ENCODE measurements around the gene PTGDS.

PTGDS gene

DNA sequence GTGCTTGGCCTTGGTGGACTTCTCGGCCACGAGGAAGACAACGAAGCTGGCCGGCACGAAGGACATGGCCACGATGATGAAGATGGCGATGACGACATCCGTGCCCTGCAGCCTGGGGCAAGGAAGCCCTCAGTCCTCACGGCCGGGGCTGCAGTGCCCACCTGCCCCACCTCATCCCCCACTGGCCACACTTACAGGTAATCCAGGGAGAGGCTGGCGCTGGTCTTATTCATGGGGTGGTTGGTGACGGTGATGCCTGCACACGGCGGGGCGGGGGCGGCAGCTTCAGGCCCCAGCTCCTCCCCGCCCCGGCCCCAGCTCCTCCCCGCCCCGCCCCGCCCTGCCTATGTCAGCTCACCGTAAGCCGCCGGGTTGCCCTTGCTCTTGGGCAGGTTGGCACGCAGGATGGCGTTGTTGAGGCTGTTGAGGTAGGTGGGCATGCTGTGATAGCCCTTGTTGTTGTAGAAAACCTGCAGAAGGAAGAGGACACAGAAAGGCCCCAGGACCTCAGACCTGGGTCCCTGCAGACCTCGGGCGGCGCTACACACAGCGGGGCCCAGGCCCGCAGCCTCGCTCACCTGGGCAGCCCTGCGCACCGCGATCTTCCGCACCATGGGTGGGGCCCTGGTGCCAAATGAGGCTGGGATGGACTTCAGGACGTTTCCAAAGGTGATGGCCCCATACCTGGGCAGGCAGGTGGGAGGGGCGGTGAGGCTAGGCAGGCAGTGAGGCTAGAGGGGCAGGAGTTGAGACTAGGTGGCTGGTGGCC is 34.8 kb downstream of the PTGDS start:
- peaks cover 19% of the 10 kb centered on the region for H3K36me3 ChIP-seq (replicated peaks)
- no peaks in the 10 kb centered on the region for H3K27me3 ChIP-seq (ENCODE audit: low read depth)
- no peaks in the 10 kb centered on the region for H3K4me1 ChIP-seq
- DNase-seq (ENCODE audit: low spot score in 2 of 2): no peak
- in situ Hi-C loops (cut with MboI; ENCODE audit: low sequenced_read_pairs): no loop called here
- no peaks in the 10 kb centered on the region for H3K9me3 ChIP-seq
- no peak overlapping the region for H3K4me3 ChIP-seq

DNA sequence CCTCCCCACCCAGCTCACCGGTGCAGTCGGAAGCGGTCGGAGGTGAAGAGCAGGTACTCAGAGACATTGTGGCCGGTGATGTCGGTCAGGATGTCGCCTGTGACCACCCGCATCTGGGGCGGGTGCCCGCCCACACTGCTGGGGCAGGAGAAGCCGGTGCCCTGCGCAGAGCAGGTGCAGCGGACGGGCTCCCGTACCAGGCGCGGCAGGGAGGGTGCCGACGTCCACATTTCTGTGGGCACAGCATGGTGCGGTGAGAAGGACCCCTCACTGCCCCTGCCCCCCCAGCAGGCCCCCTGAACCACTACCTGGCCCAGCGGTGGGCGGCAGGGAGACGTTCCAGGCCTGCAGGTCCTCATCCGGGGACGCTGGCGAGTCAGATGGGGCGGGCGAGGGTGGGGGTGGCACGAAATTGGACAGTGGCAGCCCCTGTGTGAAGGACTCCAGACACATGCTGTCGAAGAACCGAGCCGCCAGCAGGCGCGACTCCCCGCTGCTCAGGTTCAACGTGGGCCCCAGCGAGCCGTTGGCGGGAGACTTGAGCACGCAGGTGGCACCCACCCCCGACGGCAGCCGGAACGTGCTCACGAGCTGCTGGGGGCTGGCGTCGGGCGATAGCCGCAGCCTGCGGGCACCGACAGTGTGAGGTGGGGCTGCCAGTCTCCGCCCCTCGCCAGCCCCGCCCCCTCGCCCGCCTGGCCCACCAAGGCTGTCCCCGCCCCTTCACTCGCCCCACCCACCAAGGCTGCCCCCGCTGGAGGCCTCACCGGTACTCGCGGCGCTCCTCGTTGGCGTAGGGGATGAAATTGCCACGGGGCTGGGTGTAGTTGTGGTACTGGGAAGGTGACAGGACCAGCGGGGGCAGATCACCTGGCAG is 35.6 kb downstream of the PTGDS start:
- Histone ChIP-seq H3K9me3 (no peaks in the 10 kb centered on the region), H3K27me3 (ENCODE audit: low read depth) (no peaks in the 10 kb centered on the region), H3K36me3 (replicated peaks) (peaks cover 21% of the 10 kb centered on the region), H3K4me1 (no peaks in the 10 kb centered on the region), H3K4me3 (no peak overlapping the region)
- no peak for DNase-seq (ENCODE audit: low spot score in 2 of 2)
- in situ Hi-C loops (cut with MboI; ENCODE audit: low sequenced_read_pairs): no loop called here

DNA sequence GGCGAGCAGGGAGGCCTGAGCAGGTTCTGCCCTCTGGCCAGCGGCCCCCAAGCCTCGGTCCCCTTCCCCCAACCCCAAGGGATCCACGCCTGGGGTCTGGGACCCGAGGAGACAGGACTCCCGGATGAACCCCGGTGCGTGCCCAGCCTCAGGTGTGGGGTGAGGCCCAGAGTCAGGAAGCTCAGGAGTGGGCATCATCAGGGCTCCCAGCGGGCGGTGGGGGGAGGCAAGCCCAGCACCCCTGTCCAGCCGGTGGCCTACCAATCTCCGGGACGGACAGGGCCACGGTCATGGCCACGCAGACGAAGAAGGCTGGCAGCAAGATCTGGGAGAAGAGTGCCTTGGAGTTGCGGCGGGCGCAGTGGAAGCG is 36.3 kb downstream of the PTGDS start:
- no peak overlapping the region for H3K4me3 ChIP-seq
- peaks cover 21% of the 10 kb centered on the region for H3K36me3 ChIP-seq (replicated peaks)
- H3K27me3 ChIP-seq (ENCODE audit: low read depth): no peaks in the 10 kb centered on the region
- in situ Hi-C loops (cut with MboI; ENCODE audit: low sequenced_read_pairs): no loop called here
- no peaks in the 10 kb centered on the region for H3K4me1 ChIP-seq
- H3K9me3 ChIP-seq: no peaks in the 10 kb centered on the region
- DNase-seq (ENCODE audit: low spot score in 2 of 2): no peak

DNA sequence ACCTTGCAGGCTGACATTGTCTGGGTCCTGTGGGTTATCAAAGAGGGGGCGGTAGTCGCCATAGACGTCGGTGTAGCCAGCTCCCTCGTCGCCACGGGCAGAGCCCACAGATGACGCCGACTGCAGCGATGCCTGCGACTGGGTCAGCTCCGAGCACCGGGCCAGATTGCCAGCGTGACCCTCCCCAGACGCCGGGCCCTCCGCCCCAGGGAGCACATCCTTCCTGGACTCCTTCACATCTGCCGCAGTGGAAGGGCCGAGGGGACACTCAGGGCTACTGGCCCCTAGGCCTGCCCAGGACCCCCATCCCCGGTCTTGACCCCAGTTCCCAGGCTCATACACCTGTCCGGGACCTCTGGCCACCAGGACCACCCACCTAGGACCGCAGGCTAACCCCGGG is 36.9 kb downstream of the PTGDS start:
- no peak for DNase-seq (ENCODE audit: low spot score in 2 of 2)
- Histone ChIP-seq H3K36me3 (replicated peaks) (peaks cover 21% of the 10 kb centered on the region), H3K4me1 (no peaks in the 10 kb centered on the region), H3K27me3 (ENCODE audit: low read depth) (no peaks in the 10 kb centered on the region), H3K9me3 (no peaks in the 10 kb centered on the region), H3K4me3 (no peak overlapping the region)
- in situ Hi-C loops (cut with MboI; ENCODE audit: low sequenced_read_pairs): no loop called here

DNA sequence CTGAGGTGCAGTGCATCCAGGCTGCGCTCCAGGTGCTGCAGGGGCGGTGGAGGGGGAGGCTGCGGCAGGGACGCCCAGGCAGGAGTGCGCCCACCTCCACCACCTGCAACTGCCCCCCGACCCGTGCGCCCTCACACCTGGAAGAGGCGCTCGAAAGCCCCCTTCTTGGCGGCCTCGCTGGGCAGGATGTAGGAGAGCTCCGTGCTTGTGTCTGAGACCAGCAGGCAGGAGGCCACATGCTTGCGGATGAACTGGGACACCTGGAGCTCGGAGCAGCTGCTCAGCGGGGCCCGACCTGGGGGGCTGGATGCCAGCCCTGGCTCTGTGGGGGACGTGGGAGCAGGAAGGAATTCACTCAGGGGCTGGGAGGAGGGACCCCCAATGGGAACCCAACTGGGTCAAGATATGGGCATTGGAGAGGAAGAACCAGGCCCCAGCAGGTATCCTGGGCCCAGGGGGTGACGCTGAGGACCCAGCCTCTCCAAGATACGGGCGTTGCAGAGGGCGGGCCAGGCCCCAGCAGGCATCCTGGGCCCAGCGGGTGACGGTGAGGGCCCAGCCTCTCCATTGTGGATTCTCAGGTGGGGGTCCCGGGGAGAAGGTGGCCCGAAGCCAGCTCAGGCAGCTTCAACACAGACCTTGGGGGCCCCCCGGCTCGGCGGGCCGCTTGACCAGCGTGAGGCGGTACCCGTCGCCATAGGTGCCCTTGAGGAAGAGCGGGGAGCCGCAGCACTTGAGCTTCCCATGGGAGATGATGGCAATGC is 37.7 kb downstream of the PTGDS start:
- H3K36me3 ChIP-seq (replicated peaks): peaks cover 21% of the 10 kb centered on the region
- in situ Hi-C loops (cut with MboI; ENCODE audit: low sequenced_read_pairs): no loop called here
- no peaks in the 10 kb centered on the region for H3K4me1 ChIP-seq
- DNase-seq (ENCODE audit: low spot score in 2 of 2): no peak
- no peaks in the 10 kb centered on the region for H3K27me3 ChIP-seq (ENCODE audit: low read depth)
- H3K4me3 ChIP-seq: no peak overlapping the region
- no peaks in the 10 kb centered on the region for H3K9me3 ChIP-seq

DNA sequence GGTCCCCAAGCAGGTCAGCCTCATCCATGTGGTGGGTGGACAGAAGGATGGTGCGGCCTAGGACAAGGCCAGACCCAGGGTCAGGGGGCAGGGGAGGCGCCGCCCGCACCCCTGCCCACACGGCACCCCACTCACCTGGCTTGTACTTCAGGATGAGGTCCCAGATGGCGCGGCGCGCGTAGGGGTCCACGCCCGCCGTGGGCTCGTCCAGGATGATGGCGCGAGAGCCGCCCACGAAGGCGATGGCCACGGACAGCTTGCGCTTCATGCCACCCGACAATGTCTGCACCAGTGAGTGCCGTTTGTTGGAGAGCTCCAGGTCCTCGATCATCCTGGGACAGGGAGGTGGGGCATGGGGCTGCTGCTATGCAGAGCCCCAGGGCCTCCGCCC is 38.2 kb downstream of the PTGDS start:
- in situ Hi-C loops (cut with MboI; ENCODE audit: low sequenced_read_pairs): no loop called here
- H3K4me3 ChIP-seq: no peak overlapping the region
- no peaks in the 10 kb centered on the region for H3K27me3 ChIP-seq (ENCODE audit: low read depth)
- no peak for DNase-seq (ENCODE audit: low spot score in 2 of 2)
- peaks cover 21% of the 10 kb centered on the region for H3K36me3 ChIP-seq (replicated peaks)
- H3K9me3 ChIP-seq: no peaks in the 10 kb centered on the region
- H3K4me1 ChIP-seq: no peaks in the 10 kb centered on the region

DNA sequence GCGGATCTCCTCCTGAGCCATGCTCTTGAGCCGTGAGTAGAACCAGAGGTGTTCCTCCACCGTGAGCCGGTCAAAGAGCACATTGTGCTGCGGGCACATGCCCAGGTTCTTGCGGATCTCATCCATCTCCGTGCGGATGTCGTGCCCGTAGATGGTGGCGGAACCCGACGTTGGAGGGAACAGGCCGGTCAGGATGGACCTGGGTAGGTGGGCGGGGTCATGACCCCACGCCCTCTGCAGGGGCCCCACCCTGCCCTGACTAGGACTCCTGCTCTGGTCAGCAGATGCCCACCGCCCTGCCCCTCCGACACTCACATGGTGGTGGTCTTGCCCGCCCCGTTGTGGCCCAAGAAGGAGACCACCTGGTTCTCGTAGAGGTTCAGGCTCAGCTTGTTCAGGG is 38.7 kb downstream of the PTGDS start:
- DNase-seq (ENCODE audit: low spot score in 2 of 2): no peak
- no peaks in the 10 kb centered on the region for H3K4me1 ChIP-seq
- no peaks in the 10 kb centered on the region for H3K27me3 ChIP-seq (ENCODE audit: low read depth)
- H3K9me3 ChIP-seq: no peaks in the 10 kb centered on the region
- in situ Hi-C loops (cut with MboI; ENCODE audit: low sequenced_read_pairs): no loop called here
- H3K4me3 ChIP-seq: no peak overlapping the region
- H3K36me3 ChIP-seq (replicated peaks): peaks cover 21% of the 10 kb centered on the region

DNA sequence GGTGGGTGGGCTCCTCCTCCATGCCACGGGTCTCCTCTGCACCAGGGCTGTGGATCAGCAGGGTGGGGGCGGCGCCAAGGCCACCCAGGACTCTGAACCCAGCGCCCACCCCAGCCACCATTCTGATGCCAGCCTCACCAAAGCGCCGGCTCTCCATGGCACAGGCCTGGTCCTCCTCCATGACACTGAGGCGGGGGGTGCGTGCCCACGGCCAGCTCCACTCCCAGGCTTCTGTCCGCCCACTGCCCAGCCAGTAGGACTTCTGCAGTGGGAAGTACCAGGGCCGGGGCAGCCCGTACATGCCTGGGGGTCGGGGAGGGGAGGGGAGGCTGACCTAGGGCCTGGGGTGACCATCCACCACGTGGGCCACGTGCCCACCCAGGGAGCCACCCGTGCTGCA is 39.1 kb downstream of the PTGDS start:
- H3K36me3 ChIP-seq (replicated peaks): peaks cover 21% of the 10 kb centered on the region

DNA sequence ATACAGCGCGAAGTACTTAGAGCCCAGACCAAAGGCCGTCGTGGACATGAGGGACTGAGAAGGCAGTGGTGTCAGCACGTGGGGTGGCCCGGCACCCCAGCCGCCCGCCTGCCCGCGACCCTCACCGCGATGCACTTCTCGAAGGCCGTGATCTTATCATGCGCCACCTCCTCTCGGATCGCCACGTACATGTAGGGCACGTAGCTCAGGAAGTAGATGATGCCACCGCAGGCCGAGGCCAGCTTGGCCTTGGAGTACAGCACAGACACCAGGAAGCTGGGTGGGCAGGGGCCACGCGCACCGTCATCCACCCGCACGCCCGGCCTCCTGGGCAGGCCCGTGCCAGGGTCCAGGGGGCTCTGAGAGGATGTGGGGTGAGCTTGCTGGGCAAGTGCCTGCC is 39.8 kb downstream of the PTGDS start:
- no peaks in the 10 kb centered on the region for H3K27me3 ChIP-seq (ENCODE audit: low read depth)
- peaks cover 21% of the 10 kb centered on the region for H3K36me3 ChIP-seq (replicated peaks)
- in situ Hi-C loops (cut with MboI; ENCODE audit: low sequenced_read_pairs): no loop called here
- no peak for DNase-seq (ENCODE audit: low spot score in 2 of 2)
- H3K9me3 ChIP-seq: no peaks in the 10 kb centered on the region
- H3K4me1 ChIP-seq: no peaks in the 10 kb centered on the region
- H3K4me3 ChIP-seq: no peak overlapping the region

More for the DNA sequence above, 39.1 kb downstream of the PTGDS start:
- no peak for DNase-seq (ENCODE audit: low spot score in 2 of 2)
- H3K4me3 ChIP-seq: no peak overlapping the region
- no peaks in the 10 kb centered on the region for H3K4me1 ChIP-seq
- H3K9me3 ChIP-seq: no peaks in the 10 kb centered on the region
- no peaks in the 10 kb centered on the region for H3K27me3 ChIP-seq (ENCODE audit: low read depth)
- in situ Hi-C loops (cut with MboI; ENCODE audit: low sequenced_read_pairs): no loop called here

DNA sequence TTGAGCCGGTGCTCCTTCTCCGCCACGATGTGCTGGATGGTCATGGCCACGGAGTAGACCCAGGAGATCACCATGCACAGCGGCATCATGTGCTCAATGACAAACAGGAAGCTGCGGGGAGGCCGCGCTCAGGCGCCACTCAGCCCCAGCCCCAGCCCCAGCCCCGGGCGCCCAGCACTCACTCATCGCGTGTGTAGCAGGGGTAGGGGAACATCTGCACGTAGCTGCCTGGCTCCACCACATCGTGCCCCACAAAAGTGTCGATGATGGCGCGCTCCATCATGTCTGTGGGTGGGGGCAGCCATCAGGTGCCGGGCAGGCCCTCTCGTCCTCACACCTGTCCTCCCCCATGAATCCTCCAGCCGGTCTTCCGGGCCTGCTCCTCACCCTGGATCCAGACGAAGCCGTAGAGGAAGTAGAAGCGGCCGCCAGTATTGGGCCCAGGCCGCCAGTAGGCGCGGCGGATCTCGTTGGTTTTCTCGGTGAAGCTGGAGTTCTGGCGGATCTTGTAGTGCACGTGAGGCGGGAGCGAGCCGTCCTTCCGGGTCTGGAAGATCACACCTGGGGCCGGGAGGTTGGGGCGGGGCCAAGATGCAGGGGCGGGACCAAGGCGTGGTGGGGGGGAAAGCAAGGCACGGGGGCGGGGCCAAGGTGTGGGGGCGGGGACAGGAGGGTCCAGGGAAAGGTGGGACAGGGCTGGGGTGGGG is 40.6 kb downstream of the PTGDS start:
- Histone ChIP-seq H3K9me3 (no peaks in the 10 kb centered on the region), H3K36me3 (replicated peaks) (peaks cover 26% of the 10 kb centered on the region), H3K27me3 (ENCODE audit: low read depth) (no peaks in the 10 kb centered on the region), H3K4me3 (no peak overlapping the region), H3K4me1 (no peaks in the 10 kb centered on the region)
- DNase-seq (ENCODE audit: low spot score in 2 of 2): no peak
- in situ Hi-C loops (cut with MboI; ENCODE audit: low sequenced_read_pairs): no loop called here

DNA sequence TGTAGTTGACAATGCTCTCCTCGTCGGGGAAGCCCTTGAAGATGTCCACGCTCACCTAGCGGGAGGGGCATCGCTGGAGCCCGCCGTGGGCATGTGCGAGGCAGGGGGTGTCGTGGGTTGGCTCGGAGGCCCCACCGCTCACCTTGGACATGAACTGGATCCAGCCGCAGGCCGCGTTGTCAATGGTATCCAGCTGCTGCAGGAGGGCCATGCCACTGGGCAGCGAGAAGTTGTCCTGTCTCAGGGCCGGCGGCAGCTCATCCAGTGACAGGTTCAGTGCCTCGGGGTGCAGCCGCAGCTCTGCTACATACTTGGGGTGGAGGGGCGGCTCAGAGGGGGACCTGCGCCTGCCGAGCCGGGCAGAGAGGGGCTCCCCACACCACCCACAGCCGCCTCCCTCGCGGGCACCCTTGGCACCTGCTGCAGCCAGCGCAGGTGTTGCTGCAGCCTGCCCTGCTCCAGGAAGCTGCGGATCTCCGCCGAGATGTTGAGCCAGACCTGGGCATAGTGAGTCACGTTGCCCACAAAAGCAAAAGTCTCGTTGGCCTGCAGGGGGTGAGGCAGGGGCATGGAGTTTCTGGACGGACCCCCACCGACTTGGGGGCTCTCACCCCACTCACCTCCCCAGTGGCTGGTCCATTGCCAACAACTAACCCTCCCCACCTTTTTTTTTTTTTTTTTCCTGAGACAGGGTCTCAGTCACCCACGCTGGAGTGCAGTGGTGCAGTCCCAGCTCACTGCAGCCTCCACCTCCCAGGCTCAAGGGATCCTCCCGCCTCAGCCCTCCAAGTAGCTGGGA is 41.7 kb downstream of the PTGDS start:
- no peaks in the 10 kb centered on the region for H3K9me3 ChIP-seq
- in situ Hi-C loops (cut with MboI; ENCODE audit: low sequenced_read_pairs): no loop called here
- DNase-seq (ENCODE audit: low spot score in 2 of 2): no peak
- peaks cover 26% of the 10 kb centered on the region for H3K36me3 ChIP-seq (replicated peaks)
- no peaks in the 10 kb centered on the region for H3K27me3 ChIP-seq (ENCODE audit: low read depth)
- H3K4me3 ChIP-seq: no peak overlapping the region
- H3K4me1 ChIP-seq: no peaks in the 10 kb centered on the region

DNA sequence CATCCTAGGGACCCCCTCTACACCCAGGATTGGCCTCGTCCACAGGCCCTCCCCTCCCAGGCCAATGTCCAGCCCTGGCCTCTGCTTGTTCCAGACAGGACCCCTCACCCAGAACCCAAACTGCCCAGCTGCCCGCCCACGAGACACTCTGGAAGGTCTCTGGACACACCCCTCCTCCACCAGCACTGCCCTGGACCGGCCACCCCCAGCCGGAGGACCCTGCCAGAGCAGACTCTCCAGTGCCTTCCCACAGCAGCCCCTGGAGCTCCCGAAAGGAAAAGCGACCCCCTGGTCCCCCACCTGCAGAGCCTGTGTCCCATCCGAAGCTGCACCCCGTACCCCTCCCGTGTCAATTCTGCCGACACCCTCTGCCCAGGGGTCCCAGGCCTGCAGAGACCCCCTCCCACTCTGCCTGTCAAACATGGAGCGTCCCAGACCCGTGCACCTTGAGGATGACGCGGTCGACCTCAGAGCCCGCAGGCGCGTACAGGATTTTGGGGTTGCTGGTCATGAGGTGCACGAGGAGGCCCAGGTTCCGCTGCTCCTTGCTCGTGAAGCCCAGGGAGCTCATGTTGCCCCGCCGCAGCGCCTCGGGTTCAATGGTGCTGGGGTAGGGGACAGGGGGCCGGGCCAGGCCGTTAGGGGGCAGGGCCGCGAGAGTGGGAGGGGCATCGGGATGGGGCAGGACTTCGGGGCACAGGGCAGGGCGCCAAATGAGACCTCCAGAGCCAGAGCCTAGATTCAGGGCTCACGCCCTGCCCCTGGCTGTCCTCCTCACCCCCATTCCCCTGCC is 42.8 kb downstream of the PTGDS start:
- Histone ChIP-seq H3K4me1 (no peaks in the 10 kb centered on the region), H3K36me3 (replicated peaks) (peaks cover 23% of the 10 kb centered on the region), H3K27me3 (ENCODE audit: low read depth) (no peaks in the 10 kb centered on the region), H3K4me3 (no peak overlapping the region), H3K9me3 (no peaks in the 10 kb centered on the region)
- no peak for DNase-seq (ENCODE audit: low spot score in 2 of 2)
- in situ Hi-C loops (cut with MboI; ENCODE audit: low sequenced_read_pairs): no loop called here

Data from HAP-1 (cell line).